NCI-H460 (cell line): Measurements from ENCODE around the gene LEO1. TPM values are rescaled to one million over a fixed set of nuclear protein-coding genes. Genes with fewer than 3 reads are reported as not detected.
"Not testable (repeated sequence)": the region's sequence is repeated elsewhere in the genome, so short reads cannot be mapped to it uniquely, and the experiment has no call there.

Experiments used
- DNase-seq: peaks from one replicate; pipeline ENCODE4 v3.0.0-alpha.2; 2016; ENCODE audit warnings: low read depth; ENCODE audit errors: extremely low read depth
- total RNA-seq: library from RNA; depleted of rRNA; stranded (reverse); fragments of >200 nt; shearing (Covaris generic); gene quantifications from 2 replicates; pipeline ENCODE4 v1.2.3, GENCODE V29; 2014

LEO1 gene
- total RNA-seq, 1 experiment from 2014 or later, result 75.9 TPM

GRCh38 chr15:52004806-52005205 is 33.2 kb upstream of the LEO1 start:
- no peak for DNase-seq

- no peak for DNase-seq
Observed at GRCh38 chr15:52003710-52004109, 32.1 kb upstream of the LEO1 start.

GRCh38 chr15:52003089-52003488 is 31.5 kb upstream of the LEO1 start:
- DNase-seq, result not testable (repeated sequence)

GRCh38 chr15:52002351-52002750 is 30.8 kb upstream of the LEO1 start:
- no peak for DNase-seq

GRCh38 chr15:51992953-51993352 is 21.4 kb upstream of the LEO1 start:
- no peak for DNase-seq

DNA sequence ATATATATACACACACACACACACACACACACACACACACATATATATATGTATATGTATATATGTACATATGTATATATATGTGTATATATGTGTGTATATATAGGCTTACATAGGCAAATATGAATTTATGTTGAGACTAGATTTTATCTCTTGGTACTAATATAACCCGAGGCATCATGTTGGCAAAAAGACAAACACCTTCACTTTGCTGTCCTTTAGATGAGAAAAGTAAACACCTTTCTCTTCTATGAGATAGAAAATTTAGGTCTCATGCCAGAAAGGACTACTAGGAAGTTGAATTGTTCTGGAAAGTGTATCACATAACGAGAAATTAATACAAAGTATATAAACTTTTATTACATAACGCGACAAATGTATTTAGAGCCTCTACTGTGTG is 19.6 kb upstream of the LEO1 start:
- no peak for DNase-seq

- no peak for DNase-seq
Observed at GRCh38 chr15:51982770-51983103, 11.2 kb upstream of the LEO1 start.

- peak; percentile 88 for DNase-seq
Observed at GRCh38 chr15:51982013-51982769, 10.6 kb upstream of the LEO1 start.

DNA sequence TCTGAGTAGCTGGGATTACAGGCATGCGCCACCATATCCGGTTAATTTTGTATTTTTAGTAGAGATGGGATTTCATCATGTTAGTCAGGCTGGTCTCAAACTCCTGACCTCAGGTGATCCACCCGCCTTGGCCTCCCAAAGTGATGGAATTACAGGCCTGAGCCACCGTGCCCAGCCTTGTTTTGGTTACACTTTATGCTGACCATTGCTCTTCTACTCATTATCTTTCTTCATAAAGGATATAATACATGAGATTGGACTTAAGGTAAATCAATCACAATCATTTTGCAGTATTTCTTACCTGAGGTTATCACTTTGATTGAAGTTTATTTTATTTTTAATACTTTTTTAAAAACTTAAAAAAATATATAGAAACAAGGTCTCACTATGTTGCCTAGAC is 2.2 kb upstream of the LEO1 start:
- no peak for DNase-seq

DNA sequence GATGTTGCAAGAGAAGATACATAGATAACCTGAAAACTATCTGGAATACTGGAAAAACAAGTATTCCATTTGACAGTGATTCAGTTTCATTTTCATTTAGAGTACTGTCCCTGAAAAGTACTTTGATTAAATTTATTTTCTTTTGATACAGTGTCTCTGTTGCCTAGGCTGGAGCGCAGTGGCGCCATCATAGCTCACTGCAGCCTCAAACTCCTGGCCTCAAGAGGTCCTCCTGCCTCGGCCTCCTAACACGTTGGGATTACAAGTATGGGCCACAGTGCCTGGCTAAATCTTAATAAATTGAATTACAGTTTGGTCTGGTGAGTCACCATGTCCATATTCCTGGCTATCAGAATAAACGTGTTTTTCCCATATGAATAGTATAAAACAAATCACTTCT is 1.6 kb upstream of the LEO1 start:
- no peak for DNase-seq

DNA sequence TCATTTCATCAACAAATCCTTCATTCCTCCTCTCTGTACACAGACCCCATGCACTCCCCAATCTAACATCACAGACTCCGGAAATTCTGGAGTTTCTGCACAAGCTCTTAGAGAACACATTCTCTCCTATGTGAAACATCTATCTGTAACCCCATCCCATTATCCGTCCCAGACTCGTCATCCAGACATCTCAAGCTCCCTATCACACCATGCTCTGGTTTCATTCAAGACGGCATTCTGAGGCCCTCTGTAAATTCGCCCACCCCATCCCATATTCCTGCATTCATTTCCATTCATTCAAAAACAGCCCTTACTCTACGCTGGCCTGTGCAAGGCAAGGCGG is 575 bp downstream of the LEO1 start:
- no peak for DNase-seq

DNA sequence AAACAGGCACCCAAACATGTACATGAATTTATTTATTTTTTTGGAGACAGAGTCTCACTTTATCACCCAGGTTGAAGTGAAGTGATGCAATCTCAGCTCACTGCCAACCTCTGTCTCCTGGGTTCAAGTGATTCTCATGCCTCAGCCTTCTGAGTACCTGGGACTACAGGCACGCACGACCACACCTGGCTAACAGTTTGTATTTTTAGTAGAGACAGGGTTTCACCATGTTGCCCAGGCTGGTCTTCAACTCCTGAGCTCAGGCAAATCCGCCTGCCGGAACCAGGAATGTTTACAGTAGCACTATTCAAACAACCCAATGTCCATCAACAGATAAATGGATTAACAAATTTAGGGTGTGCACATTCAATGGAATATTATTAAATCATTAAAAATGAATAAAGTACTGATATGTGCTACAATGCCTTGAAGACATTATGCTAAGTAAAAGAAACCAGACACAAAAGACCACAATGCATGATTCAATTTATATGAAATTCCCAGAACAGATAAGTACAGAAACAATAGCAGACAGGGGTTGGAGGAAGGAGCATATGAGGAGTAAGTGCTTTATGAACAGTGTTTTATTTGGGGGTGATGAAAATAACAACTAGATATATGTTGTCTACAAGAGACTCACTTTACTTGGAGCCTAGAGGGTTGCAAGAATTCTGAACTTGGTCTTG is 1.3 kb downstream of the LEO1 start:
- DNase-seq, result no peak

DNA sequence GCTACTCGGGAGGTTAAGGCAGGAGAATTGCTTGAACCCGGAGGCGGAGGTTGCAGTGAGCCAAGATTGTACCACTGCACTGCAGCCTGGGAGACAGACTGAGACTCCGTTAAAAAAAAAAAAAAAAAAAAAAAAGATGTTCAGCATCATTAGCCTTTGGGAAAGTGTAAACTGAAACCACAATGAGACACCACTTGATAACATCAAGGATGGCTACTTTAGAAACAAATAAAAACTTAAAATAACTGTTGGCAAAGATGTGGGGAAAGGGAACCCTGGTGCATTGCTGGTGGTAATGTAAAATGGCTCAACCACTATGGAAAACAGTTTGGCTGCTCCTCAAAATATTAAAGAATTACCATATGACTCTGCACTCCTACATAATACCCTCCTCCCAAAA is 1.9 kb downstream of the LEO1 start:
- no peak for DNase-seq

DNA sequence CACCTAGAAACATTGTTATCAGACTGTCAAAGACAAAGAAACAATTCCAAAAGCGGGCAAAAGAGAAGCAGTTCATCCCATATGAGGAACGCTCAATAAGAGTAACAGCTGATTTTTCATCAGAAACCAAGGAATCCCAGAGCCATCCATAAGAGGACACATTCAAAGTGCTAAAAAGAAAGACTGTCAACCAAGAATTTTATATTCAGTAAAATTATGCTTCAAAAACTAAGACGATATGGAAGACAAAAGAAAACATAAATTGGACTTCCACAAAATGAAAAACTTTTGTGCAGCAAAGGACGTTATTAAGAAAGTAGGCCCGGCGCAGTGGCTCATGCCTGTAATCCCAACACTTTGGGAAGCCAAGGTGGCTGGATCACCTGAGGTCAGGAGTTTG is 4.0 kb downstream of the LEO1 start:
- DNase-seq, result no peak

- no peak for DNase-seq
Observed at GRCh38 chr15:51966192-51966591, 5.4 kb downstream of the LEO1 start.

DNA sequence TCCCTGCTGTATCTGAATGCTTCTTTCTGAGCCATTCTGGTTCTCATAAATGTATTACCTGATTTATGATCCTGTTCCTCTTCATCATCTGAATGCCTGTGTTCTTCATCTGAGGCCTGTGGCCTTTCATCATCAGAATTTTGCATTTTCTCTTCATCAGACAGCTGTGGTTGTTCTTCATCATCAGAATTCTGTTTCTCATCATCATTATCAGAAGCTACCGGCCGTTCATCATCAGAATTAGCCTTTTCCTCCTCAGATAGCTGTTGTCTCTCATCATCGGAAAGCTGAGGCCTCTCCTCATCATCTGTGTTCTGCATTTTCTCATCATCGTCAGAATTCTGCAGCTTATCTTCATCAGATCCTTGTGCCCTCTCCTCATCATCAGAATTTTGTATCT is 5.9 kb downstream of the LEO1 start:
- no peak for DNase-seq

- no peak for DNase-seq
Observed at GRCh38 chr15:51955504-51955903, 16.1 kb downstream of the LEO1 start.

DNA sequence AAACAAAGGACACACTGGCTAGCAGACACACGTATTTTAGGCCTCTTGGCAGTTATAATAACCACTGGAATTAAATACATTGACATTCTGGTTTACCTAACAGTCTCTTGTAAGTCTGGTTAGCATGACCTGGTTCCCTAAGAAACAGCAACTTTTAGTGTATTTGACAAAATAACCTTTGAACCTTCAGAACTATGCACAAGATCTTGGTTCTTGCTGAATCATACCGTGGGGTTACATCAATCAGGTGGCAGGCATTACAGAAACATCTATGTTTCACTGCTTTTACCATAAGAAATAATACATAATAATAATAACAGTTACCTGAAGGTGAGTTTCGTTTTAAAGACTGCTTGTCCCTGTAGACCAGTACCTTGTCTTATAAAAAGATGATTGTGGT is 18.8 kb downstream of the LEO1 start:
- no peak for DNase-seq

DNA sequence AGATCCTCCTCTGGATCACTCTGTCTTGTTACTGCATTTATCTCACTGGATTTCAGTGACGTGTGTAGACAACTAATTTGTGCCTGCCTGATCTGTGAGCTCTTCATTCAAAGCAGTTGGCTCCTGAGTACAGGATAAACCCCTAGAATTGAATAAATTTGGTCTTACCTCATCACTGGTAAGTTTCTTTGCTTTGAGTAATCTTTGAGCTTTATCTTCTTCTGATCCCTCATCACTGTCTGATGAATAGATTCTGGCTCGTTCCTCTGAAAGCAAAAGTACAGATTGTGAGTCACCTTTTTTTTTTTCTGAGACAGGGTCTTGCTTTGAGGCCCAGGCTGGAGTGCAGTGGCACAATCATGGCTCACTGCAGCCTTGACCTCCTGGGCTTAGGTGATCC is 24.5 kb downstream of the LEO1 start:
- no peak for DNase-seq

- DNase-seq, result no peak
Observed at GRCh38 chr15:51939216-51939615, 32.4 kb downstream of the LEO1 start.

DNA sequence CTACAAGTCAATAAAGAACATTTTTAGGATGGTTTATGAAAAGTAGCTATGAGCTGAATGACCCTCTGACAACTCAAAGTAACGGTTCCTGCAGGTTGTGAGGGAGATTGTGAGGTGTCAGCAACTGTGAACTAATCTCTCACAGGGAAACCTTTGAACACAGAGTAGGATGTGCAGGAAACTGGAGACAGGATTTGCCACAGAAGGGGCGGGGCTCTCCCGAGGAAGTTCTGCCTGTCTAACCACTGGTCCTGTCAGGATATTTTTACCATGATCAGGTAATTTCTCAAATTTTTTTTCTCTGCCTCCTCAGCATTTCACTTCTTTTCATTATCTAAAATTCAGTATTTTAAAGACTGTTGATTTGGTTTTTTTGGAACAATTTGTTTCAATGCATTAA is 33.3 kb downstream of the LEO1 start:
- no peak for DNase-seq

GRCh38 chr15:51936105-51936478 is 35.5 kb downstream of the LEO1 start:
- DNase-seq, result no peak
